Smooth muscle cell (in vitro differentiated cells): ENCODE results near the gene HS6ST1. TPM values are rescaled to one million over a fixed set of nuclear protein-coding genes. Genes with fewer than 3 reads are reported as not detected.

ENCODE experiments used
- DNase-seq: peaks from one replicate; lab custom pipeline; 2025; ENCODE audit not compliant: unreplicated experiment; lab: John Stamatoyannopoulos, UW
- H2AFZ ChIP-seq: fragments of 200-600 bp; sonication (generic); 2 replicates; pipeline ENCODE4 v1.6.0; 2016; ENCODE audit warnings: antibody characterized with exemption, low read depth, mild to moderate bottlenecking
- H3F3A ChIP-seq: fragments of 200-600 bp; sonication (generic); 2 replicates; pipeline ENCODE4 v1.6.0; 2017; ENCODE audit warnings: antibody characterized with exemption, low read depth
- H3K27ac ChIP-seq: fragments of 200-600 bp; sonication (generic); 2 replicates; pipeline ENCODE4 v1.5.1; 2016; ENCODE audit warnings: low read depth, mild to moderate bottlenecking
- H3K27me3 ChIP-seq: fragments of 200-600 bp; sonication (generic); 2 replicates; pipeline ENCODE4 v1.6.1; 2016; ENCODE audit warnings: low read depth, mild to moderate bottlenecking
- H3K36me3 ChIP-seq: fragments of 200-600 bp; sonication (generic); 2 replicates; pipeline ENCODE4 v1.5.1; 2016; ENCODE audit warnings: low read depth
- H3K4me1 ChIP-seq: fragments of 200-600 bp; sonication (generic); 2 replicates; pipeline ENCODE4 v1.5.1; 2016; ENCODE audit warnings: low read depth
- H3K4me2 ChIP-seq: fragments of 200-600 bp; sonication (generic); 2 replicates; pipeline ENCODE4 v1.6.0; 2016; ENCODE audit warnings: mild to moderate bottlenecking
- H3K4me3 ChIP-seq: fragments of 200-600 bp; sonication (generic); 2 replicates; pipeline ENCODE4 v1.5.1; 2016; ENCODE audit warnings: mild to moderate bottlenecking
- H3K79me2 ChIP-seq: fragments of 200-600 bp; sonication (generic); 2 replicates; pipeline ENCODE4 v1.6.0; 2016; ENCODE audit warnings: low read depth, mild to moderate bottlenecking
- H3K9ac ChIP-seq: fragments of 200-600 bp; sonication (generic); 2 replicates; pipeline ENCODE4 v1.6.0; 2016; ENCODE audit warnings: low read depth
- H3K9me3 ChIP-seq: fragments of 200-600 bp; sonication (generic); replicated peaks from 2 replicates; pipeline ENCODE4 v1.5.1; 2016; ENCODE audit warnings: low read depth
- H4K20me1 ChIP-seq: fragments of 200-600 bp; sonication (generic); 2 replicates; pipeline ENCODE4 v1.6.0; 2016; ENCODE audit warnings: low read depth
- WGBS: methylation state at CpG from one replicate; pipeline ENCODE4 v1.1.7; 2016; ENCODE audit warnings: low lambda C conversion rate; 5-methylcytosine and 5-hydroxymethylcytosine counted together
- polyA plus RNA-seq: library from polyadenylated mRNA; unstranded; fragments of >200 nt; fragmentation: Nextera tagmentation; extraction: Ambion mirVana; gene quantifications from 2 replicates; pipeline ENCODE4 v1.2.1, GENCODE V29; 2016
- total RNA-seq: library from RNA; depleted of rRNA; stranded (reverse); fragments of >200 nt; gene quantifications from 2 replicates; pipeline ENCODE4 v1.2.3, GENCODE V29; 2014
- TF ChIP-seq, protein P1 (sequence below): fragments of 200-600 bp; sonication (generic); IDR thresholded peaks from 2 replicates; pipeline ENCODE4 v1.5.1; 2017; ENCODE audit warnings: borderline replicate concordance, mild to moderate bottlenecking, antibody characterized with exemption; ENCODE audit not compliant: insufficient read depth, poor library complexity, severe bottlenecking

HS6ST1 gene
- total and polyA plus RNA-seq, 2 experiments from 2014 or later = 9.3 to 13.0 TPM

DNA sequence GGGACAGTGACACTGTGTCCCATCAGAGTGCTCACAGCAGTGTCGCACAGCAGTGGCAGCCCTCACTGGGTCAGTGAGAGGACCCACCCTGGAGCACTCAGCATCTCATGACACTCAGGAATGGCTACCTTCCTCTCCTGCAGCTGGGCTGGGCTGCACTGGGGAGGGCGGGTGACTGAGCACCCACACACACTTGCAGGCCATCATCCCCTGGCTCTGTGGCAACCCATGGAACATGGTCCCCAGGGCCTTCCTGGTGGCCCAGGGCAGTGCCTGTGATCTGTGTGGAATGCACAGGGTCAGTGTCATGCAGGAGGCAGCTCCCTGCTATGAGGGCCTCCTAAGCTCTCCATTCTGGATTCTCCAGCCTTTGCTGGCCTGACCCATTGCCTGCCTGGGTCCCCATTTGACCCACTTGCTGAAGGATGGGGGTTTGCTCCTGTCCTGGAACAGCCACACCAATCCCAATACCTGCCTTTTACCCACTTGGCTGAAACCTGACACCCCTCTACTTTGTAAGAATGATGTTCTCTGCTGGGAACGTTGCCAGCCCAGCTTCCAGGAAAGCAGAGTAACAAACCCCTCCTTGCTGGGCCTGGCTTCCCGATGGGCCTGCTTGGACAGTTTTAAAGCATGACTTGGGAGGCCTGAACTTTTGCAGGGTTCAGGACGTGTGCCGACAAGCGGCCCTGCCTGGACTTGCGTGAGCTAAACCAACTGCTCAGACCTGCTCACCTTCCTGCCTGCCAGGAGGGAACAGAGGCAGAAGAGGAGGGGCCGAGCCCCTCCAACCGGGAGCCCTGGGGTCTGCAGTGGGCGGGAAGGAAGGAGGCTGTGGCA is 13.7 kb downstream of the HS6ST1 start:
- no peak for DNase-seq
- H3K9me3 ChIP-seq = no peaks in the 10 kb centered on the region
- WGBS = 49% methylated on average over 11 of the region's 11 CpGs
- no peak overlapping the region for H2AFZ ChIP-seq
- H3K4me2 ChIP-seq = peak overlapping the region; percentile 69
- H3K36me3 ChIP-seq = no peaks in the 10 kb centered on the region
- peaks cover 33% of the 10 kb centered on the region for H4K20me1 ChIP-seq
- H3K27me3 ChIP-seq = no peaks in the 10 kb centered on the region
- TF ChIP-seq, protein P1, sequence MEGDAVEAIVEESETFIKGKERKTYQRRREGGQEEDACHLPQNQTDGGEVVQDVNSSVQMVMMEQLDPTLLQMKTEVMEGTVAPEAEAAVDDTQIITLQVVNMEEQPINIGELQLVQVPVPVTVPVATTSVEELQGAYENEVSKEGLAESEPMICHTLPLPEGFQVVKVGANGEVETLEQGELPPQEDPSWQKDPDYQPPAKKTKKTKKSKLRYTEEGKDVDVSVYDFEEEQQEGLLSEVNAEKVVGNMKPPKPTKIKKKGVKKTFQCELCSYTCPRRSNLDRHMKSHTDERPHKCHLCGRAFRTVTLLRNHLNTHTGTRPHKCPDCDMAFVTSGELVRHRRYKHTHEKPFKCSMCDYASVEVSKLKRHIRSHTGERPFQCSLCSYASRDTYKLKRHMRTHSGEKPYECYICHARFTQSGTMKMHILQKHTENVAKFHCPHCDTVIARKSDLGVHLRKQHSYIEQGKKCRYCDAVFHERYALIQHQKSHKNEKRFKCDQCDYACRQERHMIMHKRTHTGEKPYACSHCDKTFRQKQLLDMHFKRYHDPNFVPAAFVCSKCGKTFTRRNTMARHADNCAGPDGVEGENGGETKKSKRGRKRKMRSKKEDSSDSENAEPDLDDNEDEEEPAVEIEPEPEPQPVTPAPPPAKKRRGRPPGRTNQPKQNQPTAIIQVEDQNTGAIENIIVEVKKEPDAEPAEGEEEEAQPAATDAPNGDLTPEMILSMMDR = no peak
- peaks cover 3% of the 10 kb centered on the region for H3F3A ChIP-seq
- H3K9ac ChIP-seq = peak overlapping the region; percentile 78
- peaks cover 19% of the 10 kb centered on the region for H3K4me1 ChIP-seq
- H3K27ac ChIP-seq = peak overlapping the region; percentile 92
- H3K4me3 ChIP-seq = no peak overlapping the region
- peaks cover 10% of the 10 kb centered on the region for H3K79me2 ChIP-seq

DNA sequence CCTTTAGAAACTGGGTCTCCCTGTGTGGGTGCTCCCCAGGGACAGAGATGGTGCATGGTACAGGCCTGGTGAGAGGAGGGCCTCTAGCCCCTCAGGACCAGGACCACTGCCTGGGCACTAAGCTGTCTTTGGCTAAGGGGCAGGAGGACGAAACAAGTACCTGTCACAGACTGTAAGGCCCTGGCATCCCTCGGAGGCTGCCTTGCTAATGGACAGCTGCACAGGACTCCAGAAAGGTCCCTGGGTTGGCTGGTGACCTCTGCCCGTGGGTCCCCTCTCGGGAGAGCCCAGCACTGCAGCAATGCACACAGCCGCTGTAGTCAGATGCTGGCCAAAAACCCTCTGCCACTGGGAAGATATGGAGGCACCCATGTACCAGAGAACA is 14.3 kb downstream of the HS6ST1 start:
- WGBS = 88% methylated on average over 5 of the region's 5 CpGs
- DNase-seq = no peak
- peaks cover 6% of the 10 kb centered on the region for H3K79me2 ChIP-seq

DNA sequence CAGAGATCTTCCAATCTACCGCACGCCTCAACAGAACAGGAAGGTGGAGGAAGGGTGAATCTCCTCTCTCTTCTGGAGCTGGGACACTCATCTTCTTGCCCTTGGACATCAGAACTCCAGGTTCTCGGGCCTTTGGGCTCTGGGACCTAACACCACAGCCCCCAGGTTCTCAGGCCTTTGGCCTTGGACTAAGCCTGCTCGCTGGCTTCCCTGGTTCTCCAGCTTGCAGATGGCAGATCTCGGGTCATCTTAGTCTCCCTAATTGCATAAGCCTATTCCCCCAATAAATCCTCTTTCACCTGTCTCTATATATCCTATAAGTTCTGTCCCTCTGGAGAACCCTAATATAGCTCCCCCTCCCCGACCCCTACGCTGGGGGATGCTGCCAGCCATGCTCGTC is 14.8 kb downstream of the HS6ST1 start:
- no peaks in the 10 kb centered on the region for H3K9me3 ChIP-seq
- 98% methylated on average over 8 of the region's 8 CpGs for WGBS
- H2AFZ ChIP-seq = no peak overlapping the region
- H3K4me1 ChIP-seq = peaks cover 19% of the 10 kb centered on the region
- H3K4me2 ChIP-seq = no peak overlapping the region
- H3K79me2 ChIP-seq = peaks cover 6% of the 10 kb centered on the region
- H3F3A ChIP-seq = peaks cover 3% of the 10 kb centered on the region
- H3K27ac ChIP-seq = no peak overlapping the region
- H3K36me3 ChIP-seq = no peaks in the 10 kb centered on the region
- no peak overlapping the region for H3K4me3 ChIP-seq
- peaks cover 23% of the 10 kb centered on the region for H4K20me1 ChIP-seq
- H3K27me3 ChIP-seq = no peaks in the 10 kb centered on the region
- DNase-seq = no peak
- TF ChIP-seq, protein P1 = no peak
- no peak overlapping the region for H3K9ac ChIP-seq

More for the DNA sequence above, 14.3 kb downstream of the HS6ST1 start:
- no peak overlapping the region for H2AFZ ChIP-seq
- no peak overlapping the region for H3K9ac ChIP-seq
- H3K36me3 ChIP-seq = no peaks in the 10 kb centered on the region
- peaks cover 27% of the 10 kb centered on the region for H4K20me1 ChIP-seq
- H3K4me1 ChIP-seq = peaks cover 19% of the 10 kb centered on the region
- H3F3A ChIP-seq = peaks cover 3% of the 10 kb centered on the region
- H3K27me3 ChIP-seq = no peaks in the 10 kb centered on the region
- no peak overlapping the region for H3K4me2 ChIP-seq
- H3K4me3 ChIP-seq = no peak overlapping the region
- H3K27ac ChIP-seq = no peak overlapping the region
- no peaks in the 10 kb centered on the region for H3K9me3 ChIP-seq
- TF ChIP-seq, protein P1 = no peak
